ENCODE results near the gene CNPY1.
"Not testable (repeated sequence)": the region's sequence is repeated elsewhere in the genome, so short reads cannot be mapped to it uniquely, and the experiment has no call there.

CNPY1 gene

DNA sequence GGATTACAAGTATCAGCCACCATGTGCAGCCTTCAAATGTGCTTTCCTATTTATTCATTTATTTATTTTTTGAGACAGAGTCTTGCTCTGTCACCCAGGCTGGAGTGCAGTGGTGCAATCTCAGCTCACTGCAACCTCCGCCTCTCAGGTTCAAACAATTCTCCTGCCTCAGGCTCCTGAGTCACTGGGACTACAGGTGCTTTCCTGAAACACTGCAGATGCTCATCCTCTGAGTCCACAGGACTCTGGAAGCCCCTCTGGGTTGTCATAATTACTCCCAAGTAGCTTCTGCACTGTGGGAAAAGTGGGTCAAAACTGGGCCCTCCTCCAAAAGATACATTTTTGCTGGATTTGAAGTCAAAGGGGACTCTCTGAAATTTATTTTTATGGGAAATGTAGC, at the start of gene CNPY1:
Gene CNPY1, minus strand, starts transcription at position 111 of the 400 bp plus-strand sequence. CDS start 630 bp downstream, outside the sequence.
- in situ Hi-C loops (cut with MboI; ENCODE audit: low pct_unique_long_range_greater_than_20kb, low sequenced_read_pairs, unreplicated experiment); DNase-seq (ENCODE audit: low spot score): not testable (repeated sequence)

GRCh38 chr7:155594961-155595366, 48.6 kb upstream of the CNPY1 start:
- no peak for DNase-seq (ENCODE audit: low spot score)
- in situ Hi-C loops (cut with MboI; ENCODE audit: low pct_unique_long_range_greater_than_20kb, low sequenced_read_pairs, unreplicated experiment): no loop called here
- TF ChIP-seq, protein P1, sequence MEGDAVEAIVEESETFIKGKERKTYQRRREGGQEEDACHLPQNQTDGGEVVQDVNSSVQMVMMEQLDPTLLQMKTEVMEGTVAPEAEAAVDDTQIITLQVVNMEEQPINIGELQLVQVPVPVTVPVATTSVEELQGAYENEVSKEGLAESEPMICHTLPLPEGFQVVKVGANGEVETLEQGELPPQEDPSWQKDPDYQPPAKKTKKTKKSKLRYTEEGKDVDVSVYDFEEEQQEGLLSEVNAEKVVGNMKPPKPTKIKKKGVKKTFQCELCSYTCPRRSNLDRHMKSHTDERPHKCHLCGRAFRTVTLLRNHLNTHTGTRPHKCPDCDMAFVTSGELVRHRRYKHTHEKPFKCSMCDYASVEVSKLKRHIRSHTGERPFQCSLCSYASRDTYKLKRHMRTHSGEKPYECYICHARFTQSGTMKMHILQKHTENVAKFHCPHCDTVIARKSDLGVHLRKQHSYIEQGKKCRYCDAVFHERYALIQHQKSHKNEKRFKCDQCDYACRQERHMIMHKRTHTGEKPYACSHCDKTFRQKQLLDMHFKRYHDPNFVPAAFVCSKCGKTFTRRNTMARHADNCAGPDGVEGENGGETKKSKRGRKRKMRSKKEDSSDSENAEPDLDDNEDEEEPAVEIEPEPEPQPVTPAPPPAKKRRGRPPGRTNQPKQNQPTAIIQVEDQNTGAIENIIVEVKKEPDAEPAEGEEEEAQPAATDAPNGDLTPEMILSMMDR (IDR thresholded peaks at IDR 0.05; ENCODE audit: extremely low read depth, insufficient read depth, missing control alignments): no peak

DNA sequence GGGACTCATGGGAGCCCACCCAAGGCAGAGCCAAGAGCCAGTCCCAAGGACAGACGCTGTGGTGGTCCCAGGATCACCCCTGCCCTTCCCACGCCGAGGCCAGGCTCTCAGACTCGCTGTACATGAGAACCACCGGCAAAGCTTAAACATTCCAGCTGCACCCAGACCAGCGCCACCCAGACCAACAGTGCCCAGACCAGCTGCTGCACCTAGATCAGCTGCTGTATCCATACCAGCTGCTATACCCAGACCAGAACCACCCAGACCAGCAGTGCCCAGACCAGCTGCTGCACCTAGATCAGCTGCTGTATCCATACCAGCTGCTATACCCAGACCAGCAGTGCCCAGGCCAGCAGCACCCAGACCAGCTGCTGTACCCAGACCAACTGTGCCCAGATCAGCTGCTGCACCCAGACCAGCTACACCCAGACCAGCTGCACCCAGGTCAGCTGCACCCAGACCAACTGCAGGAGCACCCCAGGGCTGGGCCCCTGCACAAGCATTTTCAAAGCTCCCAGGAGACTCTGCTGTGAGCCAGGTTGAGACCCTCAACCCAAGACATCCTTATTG, 47.9 kb upstream of the CNPY1 start:
- TF ChIP-seq, protein P1 (IDR thresholded peaks at IDR 0.05; ENCODE audit: extremely low read depth, insufficient read depth, missing control alignments): no peak
- in situ Hi-C loops (cut with MboI; ENCODE audit: low pct_unique_long_range_greater_than_20kb, low sequenced_read_pairs, unreplicated experiment): no loop called here
- DNase-seq (ENCODE audit: low spot score): no peak

DNA sequence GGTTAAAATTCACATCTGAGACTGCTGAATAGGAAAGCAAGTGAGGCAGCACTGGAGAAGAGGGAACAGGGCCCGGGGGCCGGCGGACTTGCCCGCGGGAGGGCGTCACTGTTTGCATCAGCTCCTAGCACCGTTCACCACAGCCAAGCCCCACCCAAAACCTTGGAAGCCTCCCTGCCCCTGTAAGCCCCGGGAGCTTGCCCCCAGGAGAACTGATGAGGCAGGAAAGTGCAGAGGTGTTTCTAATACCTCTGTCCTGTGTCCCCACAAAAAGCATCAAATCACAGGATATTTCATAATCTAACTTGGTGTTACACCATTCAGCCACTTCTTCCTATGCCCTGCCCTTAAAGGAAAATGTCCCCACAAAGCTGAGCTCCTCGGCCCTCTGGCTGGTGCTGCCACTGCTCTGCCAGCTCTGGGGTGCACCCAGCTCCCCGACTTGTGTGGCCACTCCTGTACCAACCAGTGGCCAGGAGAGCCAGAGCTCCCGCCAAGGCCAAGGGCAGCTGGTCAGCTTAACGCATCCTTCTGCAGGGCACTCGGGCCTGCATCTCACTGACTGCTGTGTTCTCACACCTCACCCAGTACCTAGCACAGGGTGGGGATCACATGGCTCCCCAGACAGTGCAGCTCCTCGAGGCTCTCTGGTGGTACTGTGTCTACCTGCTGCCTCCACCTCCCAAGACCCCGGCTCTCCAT, 47.3 kb upstream of the CNPY1 start:
- DNase-seq (ENCODE audit: low spot score): no peak
- TF ChIP-seq, protein P1 (IDR thresholded peaks at IDR 0.05; ENCODE audit: extremely low read depth, insufficient read depth, missing control alignments): no peak
- in situ Hi-C loops (cut with MboI; ENCODE audit: low pct_unique_long_range_greater_than_20kb, low sequenced_read_pairs, unreplicated experiment): no loop called here

DNA sequence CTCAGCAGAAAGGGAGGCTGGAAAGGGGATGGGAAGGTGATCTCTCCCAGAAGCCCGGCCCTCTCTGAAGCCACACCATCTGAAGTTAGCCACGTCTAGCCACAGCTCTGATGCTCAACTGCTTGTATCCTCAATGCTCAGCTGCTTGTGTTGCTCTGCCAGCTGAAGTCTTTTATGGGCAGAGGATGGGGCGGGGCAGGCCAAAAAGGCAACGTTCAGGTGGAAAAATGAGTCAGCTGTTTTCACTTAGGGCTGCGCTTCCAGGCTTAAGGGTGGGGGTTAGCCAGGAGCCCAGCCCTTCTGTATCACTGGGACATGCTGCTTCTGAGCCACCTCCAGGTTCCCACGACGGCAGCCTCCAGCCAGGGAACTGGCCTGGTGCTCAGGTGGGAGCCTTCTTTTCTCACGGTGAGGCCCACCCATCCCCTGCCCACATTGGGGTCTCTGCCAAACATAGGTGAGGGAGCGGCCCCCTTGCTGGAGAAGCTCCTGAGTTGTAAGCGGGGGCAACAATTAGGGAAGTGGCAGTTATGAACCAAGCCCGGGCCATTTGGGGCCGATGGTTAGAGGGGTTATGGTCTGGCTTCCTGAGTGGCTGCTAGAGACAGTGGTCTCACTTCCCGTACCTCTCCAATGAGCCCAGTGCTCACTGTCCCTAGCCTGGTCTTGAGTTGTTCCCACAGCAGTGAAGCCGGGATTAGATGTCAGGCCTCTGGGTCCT, 44.9 kb upstream of the CNPY1 start:
- DNase-seq (ENCODE audit: low spot score): no peak
- in situ Hi-C loops (cut with MboI; ENCODE audit: low pct_unique_long_range_greater_than_20kb, low sequenced_read_pairs, unreplicated experiment): no loop called here
- TF ChIP-seq, protein P1 (IDR thresholded peaks at IDR 0.05; ENCODE audit: extremely low read depth, insufficient read depth, missing control alignments): no peak

DNA sequence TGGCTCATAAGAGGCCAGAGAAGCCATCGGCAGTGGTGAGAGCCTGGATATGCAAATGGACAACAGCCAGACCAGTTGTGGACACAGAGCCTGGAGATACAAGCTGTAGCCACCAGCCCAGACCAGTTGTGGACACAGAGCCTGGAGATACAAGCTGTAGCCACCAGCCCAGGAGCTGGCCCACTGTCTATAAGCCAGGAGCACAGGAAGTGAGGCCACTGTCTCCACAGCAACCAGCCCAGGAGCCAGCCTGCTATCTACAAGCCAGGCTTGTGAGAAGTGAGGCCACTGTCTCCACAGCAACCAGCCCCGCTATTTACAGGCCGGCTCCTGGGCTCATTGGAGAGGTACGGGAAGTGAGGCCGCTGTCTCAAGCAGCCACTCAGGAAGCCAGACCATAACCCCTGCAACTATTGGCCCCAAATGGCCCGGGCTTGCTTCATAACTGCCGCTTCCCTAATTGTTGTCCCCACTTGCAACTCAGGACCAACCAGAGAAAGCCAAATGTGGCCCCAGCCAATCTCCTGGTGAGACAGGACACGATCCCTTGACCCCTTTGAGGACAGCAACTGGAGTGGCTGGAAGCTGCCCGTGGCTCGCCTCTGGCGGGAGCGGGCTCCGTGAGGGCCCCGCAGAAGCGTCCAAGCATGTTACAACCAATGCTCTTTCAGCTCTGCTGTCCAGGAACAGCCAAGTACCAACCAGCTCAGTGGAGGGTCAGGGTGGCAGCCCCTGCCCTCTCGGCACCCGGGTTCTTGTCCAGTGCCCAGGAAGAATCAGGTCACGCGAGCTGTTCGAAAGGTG, 44.1 kb upstream of the CNPY1 start:
- TF ChIP-seq, protein P1 (IDR thresholded peaks at IDR 0.05; ENCODE audit: extremely low read depth, insufficient read depth, missing control alignments): no peak
- DNase-seq (ENCODE audit: low spot score): no peak
- in situ Hi-C loops (cut with MboI; ENCODE audit: low pct_unique_long_range_greater_than_20kb, low sequenced_read_pairs, unreplicated experiment): no loop called here

Data from GM13977 (cell line).